HG03097 (cell line): Measurements from ENCODE around the gene ARHGEF12.

Experiments used
- ATAC-seq: cut with Tn5 transposase; IDR thresholded peaks from one replicate; pipeline ENCODE4 v1.9.1; 2021; ENCODE audit not compliant: unreplicated experiment, low FRiP score

Gene ARHGEF12

DNA sequence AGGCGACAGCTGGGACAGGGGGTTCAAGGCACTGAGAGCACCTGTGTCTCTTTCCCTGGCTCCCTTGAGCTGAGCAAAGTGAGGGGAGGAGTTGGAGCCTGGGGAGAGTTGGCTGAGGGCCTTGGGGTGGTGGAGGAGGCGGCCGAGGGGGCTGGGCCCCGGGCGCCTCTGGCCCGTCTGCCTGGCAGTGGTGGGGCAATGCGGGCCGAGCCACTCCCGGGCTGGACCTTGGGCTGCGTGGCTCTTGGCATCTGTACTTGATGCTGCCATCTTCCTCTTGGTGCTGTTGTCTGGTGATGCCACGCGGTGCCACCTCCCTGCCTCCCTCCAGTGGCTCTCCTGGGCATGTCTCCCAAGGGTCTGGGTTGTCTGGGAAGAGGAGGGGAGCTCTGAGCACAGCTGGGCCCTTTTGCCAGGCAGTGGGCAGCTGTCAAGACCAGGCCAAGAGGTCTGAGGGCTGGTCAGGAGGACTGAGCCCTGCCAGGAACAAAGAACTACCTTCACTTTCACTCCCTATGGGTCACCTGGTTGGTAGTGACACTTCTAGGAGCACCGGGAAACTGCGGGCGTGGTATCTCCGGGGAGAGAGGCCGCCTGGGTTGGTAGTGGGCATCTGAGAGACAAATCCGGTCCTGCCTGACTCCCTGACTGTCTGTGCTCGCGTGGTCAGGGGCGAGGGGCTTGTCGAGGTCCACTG is 176.7 kb downstream of the ARHGEF12 start:
- no peak for ATAC-seq

DNA sequence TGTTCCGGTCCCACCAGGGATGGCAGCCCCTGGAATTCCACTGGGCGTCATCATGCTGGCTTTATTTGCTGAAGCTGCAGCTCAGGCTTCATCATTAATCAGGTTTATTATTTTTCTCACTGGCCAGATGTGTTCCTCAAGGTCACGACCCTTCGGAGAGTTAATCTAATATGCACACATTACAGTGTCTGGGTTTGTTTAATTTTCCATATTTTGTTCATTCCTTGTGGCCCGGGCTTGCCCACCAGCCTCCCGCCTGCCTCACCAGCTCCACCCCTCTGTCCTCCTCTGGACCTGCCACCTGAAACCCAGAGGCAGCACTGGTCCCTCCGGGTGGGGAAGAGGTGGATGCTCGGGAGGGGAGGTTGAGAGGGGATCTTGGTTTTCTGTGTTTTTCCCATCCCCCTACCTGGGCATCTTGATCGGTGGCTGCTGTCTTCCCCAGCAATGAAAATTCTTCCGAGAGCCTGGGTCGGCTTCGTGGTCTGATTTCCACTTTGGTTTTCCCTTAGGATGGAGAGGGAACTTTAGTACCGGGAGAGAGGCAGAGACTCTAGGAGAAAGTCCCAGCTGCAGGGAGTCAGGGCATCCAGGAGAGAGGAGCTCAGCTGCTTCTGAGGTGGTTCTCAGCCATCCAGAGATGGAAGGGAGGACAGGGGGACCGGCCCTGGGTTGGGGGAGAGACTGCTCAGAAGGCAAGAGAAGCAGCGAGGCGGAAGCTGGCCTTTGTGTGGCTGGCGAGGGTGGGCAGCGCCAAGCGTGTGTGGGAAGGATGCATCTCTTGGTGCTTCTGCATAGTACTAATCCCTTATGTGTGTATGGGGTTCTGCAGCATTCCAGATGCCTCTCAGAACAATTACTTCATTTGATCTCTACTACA is 177.5 kb downstream of the ARHGEF12 start:
- no peak for ATAC-seq

DNA sequence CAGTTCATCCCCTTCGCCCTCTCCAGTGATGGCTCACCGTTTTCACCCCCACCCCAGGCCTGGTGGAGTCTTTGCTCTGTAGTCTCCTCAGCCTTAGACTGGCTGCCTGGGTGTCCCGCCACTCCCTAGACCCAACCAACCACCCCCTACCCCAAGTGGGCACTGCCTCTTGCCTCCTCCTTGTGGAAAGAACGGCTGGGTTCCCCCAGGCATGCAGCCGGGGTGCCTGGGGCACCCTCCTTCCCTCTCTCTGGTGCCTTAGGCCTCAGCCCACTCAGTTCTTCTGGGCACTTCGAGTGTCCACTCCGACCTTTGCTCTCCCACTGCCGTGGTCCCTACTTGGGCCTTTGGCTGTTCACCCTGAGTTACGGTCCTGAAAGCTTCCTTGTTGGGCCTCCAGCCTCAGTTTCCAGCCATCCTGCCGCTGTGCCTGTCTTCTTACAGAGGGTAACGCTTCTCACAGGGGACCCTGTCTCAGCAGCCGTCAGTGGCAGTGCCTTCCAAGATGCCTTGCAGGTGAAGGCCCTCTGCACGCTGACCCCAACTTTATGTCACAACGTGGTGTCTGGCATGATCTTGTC is 178.4 kb downstream of the ARHGEF12 start:
- ATAC-seq = no peak

DNA sequence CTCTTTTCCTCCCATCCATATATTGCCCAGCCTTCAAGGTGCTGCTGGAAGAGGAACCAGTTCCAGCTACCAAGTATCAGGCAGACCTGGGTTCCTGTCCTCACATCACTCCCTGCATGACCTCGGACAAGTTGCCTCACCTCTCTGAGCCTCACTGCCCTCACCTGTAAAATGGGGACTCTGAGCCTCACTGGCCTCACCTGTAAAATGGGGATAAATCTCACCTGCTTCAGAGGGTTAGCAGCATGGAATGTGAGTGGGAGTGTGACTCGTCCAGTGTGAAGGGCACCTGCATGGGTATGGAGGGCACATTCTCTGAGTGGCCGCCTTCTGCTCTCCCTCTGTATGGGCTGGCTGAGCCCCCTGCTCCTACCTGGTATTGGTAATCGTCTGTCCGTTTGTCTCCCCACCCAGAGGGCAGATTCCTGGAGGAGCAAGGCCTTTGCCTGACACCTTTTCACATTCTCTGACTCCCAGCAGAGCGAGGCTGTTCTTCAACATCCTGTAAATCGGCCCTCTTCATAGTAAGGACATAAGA is 179.0 kb downstream of the ARHGEF12 start:
- ATAC-seq = no peak

DNA sequence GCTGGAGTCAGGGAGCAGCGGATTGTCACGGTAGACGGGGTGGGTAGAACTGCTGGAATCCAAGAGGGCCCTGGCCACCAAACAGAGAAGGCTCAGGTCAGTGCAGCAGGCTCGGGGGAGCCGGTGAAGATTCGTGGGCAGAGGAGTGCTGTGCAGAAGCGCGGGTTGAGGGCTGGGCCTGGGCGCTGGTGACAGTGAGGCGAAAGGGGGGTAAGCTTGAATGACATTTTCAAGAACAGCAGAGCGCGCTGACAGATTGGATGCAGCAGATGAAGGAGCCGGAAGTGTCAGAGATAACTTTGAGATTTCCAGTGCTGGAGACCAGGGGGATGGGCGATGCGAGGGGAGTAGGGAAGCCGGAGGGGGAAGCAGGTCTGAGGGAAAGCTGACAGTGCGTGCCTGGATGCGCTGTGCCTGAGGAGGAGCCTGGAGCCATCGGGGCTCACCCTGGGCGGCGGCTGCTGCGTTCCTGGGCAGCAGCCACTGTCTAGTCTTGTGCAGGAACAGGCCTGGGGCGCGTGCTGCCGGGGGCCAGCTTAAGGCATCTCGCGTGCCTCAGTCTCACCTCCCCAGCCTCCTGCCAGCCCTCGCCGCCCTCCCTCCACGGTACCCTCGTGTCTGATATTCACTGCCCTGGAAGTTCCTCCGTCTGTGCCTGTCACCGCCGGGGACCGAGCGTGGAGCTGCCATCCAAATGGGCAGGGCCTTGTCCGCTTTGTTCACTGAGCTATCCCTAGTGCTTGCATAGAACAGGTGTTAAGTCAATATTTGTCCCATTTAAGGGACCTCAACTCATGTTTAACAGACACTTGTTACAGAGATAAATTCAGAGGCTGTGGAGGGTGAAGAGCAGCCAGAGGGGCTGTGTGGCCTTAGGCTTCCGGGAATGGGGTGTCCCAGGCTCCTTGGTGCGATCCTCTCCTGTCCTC is 180.5 kb downstream of the ARHGEF12 start:
- ATAC-seq = no peak

DNA sequence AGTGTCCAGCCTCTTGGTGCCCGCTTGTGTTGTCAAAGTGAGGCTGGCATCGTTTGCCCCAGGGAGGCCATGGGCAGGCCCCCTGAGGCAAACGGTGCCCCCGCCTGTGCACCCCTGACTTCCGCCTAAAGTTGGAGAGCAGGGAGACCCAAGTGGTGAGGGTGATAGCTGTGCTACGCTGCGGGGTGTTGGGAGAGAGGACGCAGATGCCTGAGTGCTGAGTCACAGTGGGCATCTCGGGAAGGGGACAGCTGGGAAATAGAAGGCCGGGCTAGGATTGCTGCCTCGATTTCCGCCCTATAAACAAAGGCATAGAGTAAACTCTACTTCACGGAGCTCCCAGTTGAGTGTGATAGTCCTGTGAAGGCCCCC is 181.2 kb downstream of the ARHGEF12 start:
- ATAC-seq = no peak

DNA sequence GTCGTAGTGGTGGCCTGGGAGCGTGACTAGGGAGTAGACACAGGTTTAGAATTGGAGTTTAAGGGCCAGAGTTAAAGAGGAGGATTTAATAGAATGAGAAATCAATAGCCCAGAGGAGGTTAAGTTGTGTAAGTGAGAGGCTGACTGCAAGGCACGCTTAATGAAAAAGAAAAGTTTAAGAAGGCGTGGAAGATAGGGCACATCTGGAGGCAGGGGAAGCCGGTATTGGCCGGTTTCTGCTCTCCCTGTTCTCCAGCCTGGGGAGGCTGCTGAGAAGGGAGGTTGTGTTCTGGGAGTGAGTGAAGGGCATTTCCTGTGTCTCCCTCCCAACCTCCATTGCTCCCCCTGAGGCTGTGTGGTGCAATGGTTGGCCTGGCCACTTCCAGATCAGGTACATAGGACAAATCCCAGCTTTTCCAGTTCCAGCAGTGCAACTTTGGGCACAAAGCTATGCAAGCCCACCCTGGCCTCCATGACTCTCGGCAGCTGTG is 181.6 kb downstream of the ARHGEF12 start:
- no peak for ATAC-seq

DNA sequence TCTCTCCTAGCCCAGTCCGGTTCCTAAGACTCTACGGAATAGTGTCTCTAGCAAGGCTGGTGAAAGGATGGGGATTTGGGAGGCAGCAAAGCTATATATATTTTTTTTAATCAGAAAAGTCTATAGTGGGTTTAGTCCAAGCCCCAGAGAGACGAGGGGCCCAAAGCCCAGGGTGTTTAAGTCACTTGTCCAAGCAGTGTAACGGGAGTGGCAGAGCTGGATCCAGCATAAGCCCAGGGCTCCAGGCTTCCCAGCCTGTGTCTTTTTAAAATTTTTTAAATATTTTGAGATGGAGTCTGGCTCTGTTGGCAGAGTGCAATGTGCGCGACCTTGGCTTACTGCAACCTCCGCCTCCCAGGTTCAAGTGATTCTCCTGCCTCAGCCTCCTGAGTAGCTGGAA is 182.1 kb downstream of the ARHGEF12 start:
- ATAC-seq = no peak

DNA sequence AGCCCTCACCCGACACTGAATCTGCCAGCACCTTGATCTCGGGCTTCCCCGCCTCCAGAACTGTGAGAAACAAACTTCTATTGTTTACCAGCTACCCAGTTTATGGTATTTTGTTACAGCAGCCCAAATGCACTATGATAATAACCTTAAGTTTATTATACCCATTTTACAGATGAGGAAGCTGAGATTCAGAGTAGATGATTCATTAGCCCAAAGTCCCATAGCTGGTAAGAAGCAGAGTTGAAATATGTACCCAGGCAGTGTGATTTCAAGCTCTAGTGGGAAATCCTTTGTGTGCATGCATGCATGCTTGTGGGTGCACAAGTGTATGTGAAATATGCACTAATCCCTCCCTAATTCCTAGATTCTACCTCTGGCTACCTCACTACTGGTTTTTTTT is 183.3 kb downstream of the ARHGEF12 start:
- ATAC-seq = no peak

DNA sequence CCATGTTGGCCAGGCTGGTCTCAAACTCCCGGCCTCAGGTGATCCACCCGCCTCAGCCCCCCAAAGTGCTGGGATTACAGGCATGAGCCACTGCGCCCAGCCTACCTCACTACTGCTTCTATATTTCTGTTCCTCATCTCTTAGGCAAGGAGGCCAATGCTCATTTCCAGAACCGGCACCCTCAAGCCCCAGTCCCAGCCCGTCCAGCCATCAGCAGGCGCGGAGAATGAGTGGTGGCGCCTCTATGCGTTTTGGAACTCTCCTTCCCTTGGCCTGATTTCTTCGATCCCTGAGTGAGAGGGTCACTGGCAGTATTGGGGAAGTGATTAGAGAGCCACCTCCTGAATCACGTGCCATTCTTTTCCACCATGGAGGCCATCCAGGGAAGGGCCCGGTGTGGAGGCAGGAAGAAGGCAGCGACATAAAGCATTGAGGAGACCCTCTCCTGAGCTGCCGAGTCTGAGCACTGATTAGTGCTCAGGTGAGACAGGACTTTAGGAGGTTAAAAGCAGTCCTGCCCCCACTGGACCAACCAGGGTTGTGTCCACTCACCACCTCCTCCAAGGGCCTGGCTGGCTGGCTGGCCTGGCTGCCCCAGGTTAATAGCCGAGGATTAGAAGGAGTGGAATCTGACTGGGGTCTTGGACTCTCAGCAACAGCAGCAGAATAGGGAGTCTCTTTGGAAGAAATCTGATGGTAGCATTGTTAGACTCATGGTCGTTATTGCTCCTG is 184.0 kb downstream of the ARHGEF12 start:
- no peak for ATAC-seq

DNA sequence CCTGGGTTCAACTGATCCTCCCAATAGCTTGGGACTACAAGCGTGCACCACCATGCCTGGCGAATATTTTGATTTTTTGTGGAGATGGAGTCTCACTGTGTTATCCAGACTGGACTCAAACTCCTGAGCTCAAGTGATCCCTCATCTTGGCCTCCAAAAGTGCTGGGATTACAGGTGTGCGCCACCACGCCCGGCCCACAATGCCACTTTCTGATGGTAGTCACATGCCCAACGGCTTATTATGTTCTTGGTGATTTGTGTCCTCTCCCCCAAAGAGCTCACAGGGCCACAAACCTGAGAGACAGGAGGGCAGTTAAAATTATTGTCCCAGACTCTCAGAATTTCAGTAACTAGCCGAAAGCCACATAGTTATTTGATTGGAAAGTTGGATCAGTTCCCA is 185.0 kb downstream of the ARHGEF12 start:
- no peak for ATAC-seq

DNA sequence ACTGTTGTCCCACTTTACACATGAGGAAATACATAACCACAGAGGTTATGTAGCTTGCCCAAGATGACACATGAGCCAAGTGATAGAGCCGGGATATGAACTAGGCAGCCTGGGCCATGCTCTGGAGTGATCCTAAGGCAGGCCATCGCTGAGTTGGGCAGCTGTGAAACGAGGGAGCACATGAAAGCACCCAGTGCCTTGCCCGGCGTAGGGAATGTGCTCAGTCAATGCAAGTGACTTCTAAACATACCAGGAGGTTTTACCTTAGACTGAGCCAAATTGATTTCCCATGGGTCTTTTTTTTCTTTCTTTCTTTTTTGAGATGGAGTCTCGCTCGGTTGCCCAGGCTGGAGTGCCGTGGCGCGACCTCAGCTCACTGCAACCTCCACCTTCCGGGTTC is 185.8 kb downstream of the ARHGEF12 start:
- no peak for ATAC-seq

DNA sequence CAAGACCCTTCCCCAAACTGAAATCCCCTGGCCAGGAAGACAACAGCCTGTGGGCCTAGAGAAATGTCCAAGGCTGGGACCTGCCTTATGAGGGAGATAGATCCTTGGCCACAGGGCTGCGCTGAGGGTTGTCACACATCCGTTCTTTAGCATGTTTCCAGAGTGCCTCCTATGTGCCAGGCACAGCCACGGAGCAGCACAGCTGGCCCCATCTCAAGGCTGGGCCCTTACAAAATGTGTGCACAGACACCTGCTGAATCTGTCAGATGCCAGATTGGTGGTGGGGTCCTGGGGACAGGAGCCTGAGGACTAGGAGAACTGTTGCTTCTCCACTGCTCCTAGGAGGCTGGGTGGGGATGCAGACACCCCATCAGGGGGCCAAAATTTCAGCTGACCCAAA is 186.5 kb downstream of the ARHGEF12 start:
- no peak for ATAC-seq

DNA sequence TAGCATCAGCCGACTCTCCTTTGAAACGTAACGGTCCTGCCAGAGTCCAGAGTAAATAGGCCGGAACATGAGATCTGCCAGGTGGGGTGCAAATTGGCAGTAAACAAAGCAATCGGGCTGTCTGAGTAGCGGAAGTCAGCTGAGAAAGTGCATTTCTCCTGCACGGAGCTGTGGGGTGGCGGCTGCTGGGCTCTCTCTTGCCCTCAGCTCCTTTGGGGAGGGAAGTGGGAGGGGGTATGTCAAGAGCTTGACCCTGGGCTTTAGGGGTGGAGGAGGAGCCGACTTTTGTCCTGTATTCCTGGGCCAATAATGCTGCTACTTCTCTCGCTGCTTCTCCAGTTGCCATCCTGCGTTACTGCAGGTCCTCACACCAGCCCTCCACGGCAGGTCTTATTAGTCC is 187.0 kb downstream of the ARHGEF12 start:
- no peak for ATAC-seq

DNA sequence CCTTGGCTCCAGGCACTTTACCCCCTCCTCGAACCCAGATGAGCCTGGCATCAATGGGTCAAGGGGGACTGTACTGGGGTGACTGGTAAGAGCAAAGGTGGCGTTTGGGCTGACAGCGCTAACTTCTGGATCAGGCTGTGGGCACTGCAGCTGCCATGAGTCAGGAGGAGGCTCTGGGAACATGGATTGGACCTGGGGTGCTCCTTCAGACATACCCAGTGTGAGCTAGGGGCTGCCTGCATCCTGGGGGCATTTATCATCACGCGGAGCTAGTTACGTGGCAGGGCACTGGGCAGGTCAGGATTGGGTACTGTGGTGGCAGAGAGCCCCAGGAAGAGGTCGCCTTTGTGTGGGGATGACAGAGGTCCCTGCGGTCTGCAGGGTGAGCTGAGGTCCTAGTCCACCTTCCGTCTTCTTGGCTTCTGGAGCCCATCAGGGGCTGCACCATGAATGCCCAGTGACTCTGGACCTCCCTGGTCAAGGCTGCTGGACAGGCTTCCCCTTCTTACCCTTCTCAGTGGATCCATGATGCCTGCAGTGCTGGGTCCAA is 188.4 kb downstream of the ARHGEF12 start:
- no peak for ATAC-seq

DNA sequence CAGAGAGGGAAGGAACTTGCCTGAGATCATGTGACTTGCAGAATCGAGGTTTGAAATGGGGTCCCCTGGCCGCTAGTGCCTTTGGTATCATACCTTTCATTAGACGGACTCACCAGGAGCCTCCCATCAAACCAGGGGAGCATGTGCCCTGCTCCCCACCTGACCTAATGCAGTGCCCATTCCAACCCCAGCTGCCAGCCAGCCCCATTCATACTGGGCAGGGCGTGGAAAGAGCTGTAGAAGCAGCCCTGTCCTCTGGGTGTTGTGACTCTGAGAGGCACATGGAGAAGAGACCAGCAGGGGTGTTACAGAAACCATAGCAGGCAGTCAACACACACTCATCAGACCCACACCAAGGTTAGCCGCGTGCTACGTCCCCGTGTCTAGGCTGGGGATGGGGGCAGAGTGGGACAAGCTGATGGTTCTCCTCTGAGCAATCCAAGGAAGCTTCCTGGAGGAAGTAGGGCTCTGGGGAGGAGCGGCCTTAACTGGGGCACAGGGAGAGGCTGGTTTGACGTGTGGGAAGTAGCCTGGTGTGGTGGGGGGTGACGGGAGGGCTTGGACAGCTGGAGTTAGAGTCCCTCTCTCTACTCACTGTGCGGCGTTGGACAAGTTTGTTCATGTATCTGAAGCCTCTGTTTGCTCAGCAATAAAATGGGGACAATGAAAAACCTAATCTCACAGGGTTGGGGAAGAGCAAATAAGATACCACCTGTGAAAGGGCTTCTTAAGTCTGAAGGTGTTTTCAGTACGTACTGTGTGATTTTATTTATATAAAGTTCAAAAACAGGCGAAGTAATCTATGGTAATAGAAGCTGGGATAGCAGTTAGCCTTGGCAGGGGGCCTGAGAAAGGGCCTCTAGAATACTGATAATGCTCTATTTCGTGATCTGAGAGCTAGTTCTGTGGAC is 189.3 kb downstream of the ARHGEF12 start:
- no peak for ATAC-seq

DNA sequence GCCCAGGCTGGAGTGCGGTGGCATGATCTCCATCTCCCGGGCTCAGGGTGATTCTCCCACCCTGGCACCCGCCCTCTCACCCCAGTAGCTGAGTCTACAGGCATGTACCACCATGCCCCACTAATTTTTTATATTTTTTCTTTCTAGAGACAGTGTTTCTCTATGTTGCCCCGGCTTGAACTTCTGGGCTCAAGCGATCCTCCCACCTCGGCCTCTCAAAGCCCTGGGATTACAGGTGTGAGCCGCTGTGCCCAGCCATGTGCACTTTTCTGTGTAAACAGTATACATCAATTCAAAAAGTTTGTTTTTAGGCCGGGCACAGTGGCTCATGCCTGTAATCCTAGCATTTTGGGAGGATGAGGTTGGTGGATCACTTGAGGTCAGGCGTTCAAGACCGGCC is 190.0 kb downstream of the ARHGEF12 start:
- ATAC-seq = no peak

DNA sequence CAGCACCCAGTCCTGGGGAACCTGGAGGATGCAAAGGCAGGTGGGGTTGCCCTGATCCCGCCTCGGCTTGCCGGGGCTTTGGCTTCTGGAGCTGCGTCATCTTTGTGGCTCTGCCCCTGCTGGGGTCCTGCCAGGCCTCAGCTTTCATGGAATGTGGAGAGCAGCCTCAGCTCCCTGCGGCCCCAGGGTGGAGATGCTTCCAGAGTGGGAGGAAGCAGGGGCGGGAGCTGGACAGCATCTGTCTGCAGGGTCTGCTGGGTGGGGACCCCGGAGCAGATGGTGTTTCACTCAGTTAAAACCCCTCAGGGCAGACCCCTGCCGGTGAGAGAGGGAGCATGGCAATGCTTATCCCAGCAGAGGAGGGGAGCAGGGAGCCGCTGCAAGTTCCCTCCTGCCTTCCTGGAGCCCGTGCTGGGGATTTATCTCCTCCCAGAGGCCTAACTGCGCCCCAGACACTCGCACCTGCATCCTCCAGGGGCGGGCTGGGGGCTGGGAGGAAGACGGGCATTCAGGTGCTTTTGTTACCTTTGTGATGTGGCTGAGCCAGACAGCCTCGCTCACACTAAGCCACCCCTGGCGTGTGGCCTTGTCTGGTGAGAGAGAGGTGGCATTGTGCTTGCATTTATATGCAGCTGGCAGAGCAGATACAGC is 191.0 kb downstream of the ARHGEF12 start:
- ATAC-seq = no peak
